ENCODE measurements around the gene ASAP3.

Gene ASAP3

GRCh38 chr1:23450894-23451293, 33.1 kb downstream of the ASAP3 start:
- ATAC-seq, result no peak

GRCh38 chr1:23449958-23450357, 34.0 kb downstream of the ASAP3 start:
- ATAC-seq, result no peak
- no peak for TF ChIP-seq TSHZ2 (CRISPR knock-in tag; IDR thresholded peaks at IDR 0.05)
- no peak for TF ChIP-seq RARB (CRISPR knock-in tag; IDR thresholded peaks at IDR 0.05)
- TF ChIP-seq PATZ1 (CRISPR knock-in tag; IDR thresholded peaks at IDR 0.05; ENCODE audit: borderline replicate concordance), result no peak
- TF ChIP-seq TCF4 (CRISPR knock-in tag; IDR thresholded peaks at IDR 0.05; ENCODE audit: borderline replicate concordance), result no peak
- no peak for TF ChIP-seq ARNTL (CRISPR knock-in tag; IDR thresholded peaks at IDR 0.05; ENCODE audit: borderline replicate concordance, low read depth)

More at GRCh38 chr1:23450894-23451293, 33.1 kb downstream of the ASAP3 start:
- no peak for TF ChIP-seq CSDC2 (CRISPR knock-in tag; IDR thresholded peaks at IDR 0.05)
- no peak for TF ChIP-seq ZNF70 (CRISPR knock-in tag; IDR thresholded peaks at IDR 0.05)
- no peak for TF ChIP-seq GLIS3 (CRISPR knock-in tag; IDR thresholded peaks at IDR 0.05)
- TF ChIP-seq CREB5 (CRISPR knock-in tag; IDR thresholded peaks at IDR 0.05; ENCODE audit: low read depth), result no peak
- TF ChIP-seq ARNTL (CRISPR knock-in tag; IDR thresholded peaks at IDR 0.05; ENCODE audit: borderline replicate concordance, low read depth), result no peak
- TF ChIP-seq SNAI2 (CRISPR knock-in tag; IDR thresholded peaks at IDR 0.05), result no peak
- no peak for TF ChIP-seq CSRNP3 (CRISPR knock-in tag; IDR thresholded peaks at IDR 0.05)
- TF ChIP-seq POU6F1 (CRISPR knock-in tag; IDR thresholded peaks at IDR 0.05; ENCODE audit: borderline replicate concordance, low read depth), result no peak
- no peak for TF ChIP-seq ZFP3 (CRISPR knock-in tag; IDR thresholded peaks at IDR 0.05)
- no peak for TF ChIP-seq ZNF8 (CRISPR knock-in tag; IDR thresholded peaks at IDR 0.05)
- TF ChIP-seq ZFP30 (CRISPR knock-in tag; IDR thresholded peaks at IDR 0.05), result no peak
- no peak for TF ChIP-seq BACH2 (CRISPR knock-in tag; IDR thresholded peaks at IDR 0.05; ENCODE audit: borderline replicate concordance)
- no peak for TF ChIP-seq TSHZ2 (CRISPR knock-in tag; IDR thresholded peaks at IDR 0.05)
- TF ChIP-seq ESRRG (CRISPR knock-in tag; IDR thresholded peaks at IDR 0.05), result no peak
- no peak for TF ChIP-seq TCF4 (CRISPR knock-in tag; IDR thresholded peaks at IDR 0.05; ENCODE audit: borderline replicate concordance)
- no peak for TF ChIP-seq TOX (CRISPR knock-in tag; IDR thresholded peaks at IDR 0.05; ENCODE audit: borderline replicate concordance)
- TF ChIP-seq PATZ1 (CRISPR knock-in tag; IDR thresholded peaks at IDR 0.05; ENCODE audit: borderline replicate concordance), result no peak
- no peak for TF ChIP-seq PPARA (CRISPR knock-in tag; IDR thresholded peaks at IDR 0.05; ENCODE audit: borderline replicate concordance)
- no peak for TF ChIP-seq ISL1 (CRISPR knock-in tag; IDR thresholded peaks at IDR 0.05)
